22Rv1 (cell line): Measurements from ENCODE around the gene TMEM129.

Experiments
- ZFX ChIP-seq: fragments of 450-650 bp; IDR thresholded peaks from 2 replicates; pipeline ENCODE4 v1.6.1; 2017; ENCODE audit warnings: antibody characterized with exemption, borderline replicate concordance
- TF ChIP-seq, protein P1 (sequence below): fragments of 450-650 bp; IDR thresholded peaks from 2 replicates; pipeline ENCODE4 v1.5.1; 2017; ENCODE audit warnings: mild to moderate bottlenecking

GRCh38 chr4:1762264-1763010, 41.3 kb upstream of the TMEM129 start:
- TF ChIP-seq, protein P1, sequence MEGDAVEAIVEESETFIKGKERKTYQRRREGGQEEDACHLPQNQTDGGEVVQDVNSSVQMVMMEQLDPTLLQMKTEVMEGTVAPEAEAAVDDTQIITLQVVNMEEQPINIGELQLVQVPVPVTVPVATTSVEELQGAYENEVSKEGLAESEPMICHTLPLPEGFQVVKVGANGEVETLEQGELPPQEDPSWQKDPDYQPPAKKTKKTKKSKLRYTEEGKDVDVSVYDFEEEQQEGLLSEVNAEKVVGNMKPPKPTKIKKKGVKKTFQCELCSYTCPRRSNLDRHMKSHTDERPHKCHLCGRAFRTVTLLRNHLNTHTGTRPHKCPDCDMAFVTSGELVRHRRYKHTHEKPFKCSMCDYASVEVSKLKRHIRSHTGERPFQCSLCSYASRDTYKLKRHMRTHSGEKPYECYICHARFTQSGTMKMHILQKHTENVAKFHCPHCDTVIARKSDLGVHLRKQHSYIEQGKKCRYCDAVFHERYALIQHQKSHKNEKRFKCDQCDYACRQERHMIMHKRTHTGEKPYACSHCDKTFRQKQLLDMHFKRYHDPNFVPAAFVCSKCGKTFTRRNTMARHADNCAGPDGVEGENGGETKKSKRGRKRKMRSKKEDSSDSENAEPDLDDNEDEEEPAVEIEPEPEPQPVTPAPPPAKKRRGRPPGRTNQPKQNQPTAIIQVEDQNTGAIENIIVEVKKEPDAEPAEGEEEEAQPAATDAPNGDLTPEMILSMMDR = no peak
- TF ChIP-seq ZFX = no peak
